RWPE1 (cell line): ENCODE measurements around the gene SFMBT2.

ENCODE experiments used
- CTCF ChIA-PET: fragments of 350-600 bp; sonication (Branson Sonifier 250); formaldehyde crosslinking; extraction: SDS; loops from one replicate; lab custom pipeline; 2021; lab: Yijun Ruan, JAX
- POLR2A ChIA-PET: fragments of 400-600 bp; formaldehyde crosslinking; extraction: SDS; loops from one replicate; lab custom pipeline; 2020; ENCODE audit warnings: antibody characterized with exemption; ENCODE audit not compliant: low non-redundant PET; lab: Yijun Ruan, JAX
- DNase-seq: peaks from one replicate; pipeline ENCODE4 v3.0.0; 2012; ENCODE audit warnings: low spot score
- H3K27ac ChIP-seq: fragments of 450-650 bp; 2 replicates; pipeline ENCODE4 v1.5.1; 2017
- TF ChIP-seq, protein P1 (sequence below): fragments of 450-650 bp; conservative IDR thresholded peaks from 2 replicates; pipeline ENCODE4 v1.5.1; 2017; ENCODE audit warnings: low read depth, mild to moderate bottlenecking

SFMBT2 gene

GRCh38 chr10:7419998-7420397, 9.2 kb upstream of the SFMBT2 start:
- CTCF ChIA-PET: no interaction called here
- POLR2A ChIA-PET: no interaction called here
- H3K27ac ChIP-seq: no peak overlapping the region
- DNase-seq: no peak
- TF ChIP-seq, protein P1, sequence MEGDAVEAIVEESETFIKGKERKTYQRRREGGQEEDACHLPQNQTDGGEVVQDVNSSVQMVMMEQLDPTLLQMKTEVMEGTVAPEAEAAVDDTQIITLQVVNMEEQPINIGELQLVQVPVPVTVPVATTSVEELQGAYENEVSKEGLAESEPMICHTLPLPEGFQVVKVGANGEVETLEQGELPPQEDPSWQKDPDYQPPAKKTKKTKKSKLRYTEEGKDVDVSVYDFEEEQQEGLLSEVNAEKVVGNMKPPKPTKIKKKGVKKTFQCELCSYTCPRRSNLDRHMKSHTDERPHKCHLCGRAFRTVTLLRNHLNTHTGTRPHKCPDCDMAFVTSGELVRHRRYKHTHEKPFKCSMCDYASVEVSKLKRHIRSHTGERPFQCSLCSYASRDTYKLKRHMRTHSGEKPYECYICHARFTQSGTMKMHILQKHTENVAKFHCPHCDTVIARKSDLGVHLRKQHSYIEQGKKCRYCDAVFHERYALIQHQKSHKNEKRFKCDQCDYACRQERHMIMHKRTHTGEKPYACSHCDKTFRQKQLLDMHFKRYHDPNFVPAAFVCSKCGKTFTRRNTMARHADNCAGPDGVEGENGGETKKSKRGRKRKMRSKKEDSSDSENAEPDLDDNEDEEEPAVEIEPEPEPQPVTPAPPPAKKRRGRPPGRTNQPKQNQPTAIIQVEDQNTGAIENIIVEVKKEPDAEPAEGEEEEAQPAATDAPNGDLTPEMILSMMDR: no peak

GRCh38 chr10:7417807-7418206, 7.0 kb upstream of the SFMBT2 start:
- ChIA-PET POLR2A (no interaction called here), CTCF (interaction anchor here (0.6 kb wide), 1 partner anchor 398 kb away, joined by 3 read pairs; no protein-coding TSS in a partner anchor)
- TF ChIP-seq, protein P1: no peak
- DNase-seq: no peak
- H3K27ac ChIP-seq: no peak overlapping the region

DNA sequence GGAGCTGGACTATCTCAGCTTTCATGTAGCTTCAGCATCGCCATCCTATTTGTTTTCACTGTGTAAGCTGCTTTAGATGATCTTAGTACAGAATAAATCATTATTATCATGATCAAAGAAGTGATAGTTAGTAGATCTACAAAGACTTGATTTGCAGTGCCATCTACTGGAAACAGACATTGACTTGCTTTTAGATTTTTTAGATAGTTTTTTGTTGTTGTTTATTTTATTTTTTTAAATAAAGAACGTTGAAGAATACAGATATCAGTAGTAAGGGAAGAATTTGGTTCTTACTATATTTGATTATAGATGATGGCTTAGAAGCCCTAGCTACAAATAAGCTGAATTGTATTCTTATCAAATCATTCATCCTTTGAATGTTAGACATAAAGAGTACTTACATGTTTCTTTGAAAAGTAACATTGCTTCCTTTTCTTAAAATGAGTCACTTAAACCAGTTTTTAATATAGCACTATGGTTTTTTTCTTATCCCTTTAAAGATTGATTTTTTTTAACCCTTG, 6.3 kb upstream of the SFMBT2 start:
- H3K27ac ChIP-seq: no peak overlapping the region
- TF ChIP-seq, protein P1: peak; percentile 64
- ChIA-PET POLR2A (no interaction called here), CTCF (interaction anchor here (0.6 to 1.6 kb wide), 4 partner anchors 28 to 497 kb away, joined by 3 to 6 read pairs (median 3); no protein-coding TSS in a partner anchor)
- DNase-seq: no peak

GRCh38 chr10:7414766-7415165, 3.9 kb upstream of the SFMBT2 start:
- H3K27ac ChIP-seq: no peak overlapping the region
- CTCF ChIA-PET: no interaction called here
- no peak for DNase-seq
- POLR2A ChIA-PET: no interaction called here
- TF ChIP-seq, protein P1: no peak

DNA sequence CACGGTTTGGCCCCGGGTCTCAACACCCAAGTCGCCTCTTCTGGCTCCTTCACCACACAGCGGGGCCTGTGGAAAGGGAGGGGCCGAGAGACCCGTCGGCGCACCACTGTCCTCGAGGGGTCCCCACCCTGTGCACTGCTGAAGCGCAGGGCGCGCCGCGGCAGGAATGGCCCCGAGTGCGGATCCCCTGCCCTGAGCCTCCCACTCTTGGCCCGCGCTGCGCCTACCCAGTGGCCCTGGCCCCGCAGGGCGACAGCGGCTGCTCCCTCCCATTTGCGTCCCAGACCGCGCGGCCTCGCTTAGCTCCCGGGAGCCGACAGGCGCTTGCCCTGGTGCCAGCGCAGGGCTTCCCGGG, 2.1 kb upstream of the SFMBT2 start:
- ChIA-PET POLR2A (no interaction called here), CTCF (no interaction called here)
- TF ChIP-seq, protein P1: no peak
- no peak overlapping the region for H3K27ac ChIP-seq
- DNase-seq: no peak

- DNase-seq: no peak
- TF ChIP-seq, protein P1: no peak
- POLR2A ChIA-PET: no interaction called here
- CTCF ChIA-PET: interaction anchor here (0.5 to 1.2 kb wide), 4 partner anchors 32 to 744 kb away, joined by 3 to 6 read pairs (median 4); no protein-coding TSS in a partner anchor
- no peak overlapping the region for H3K27ac ChIP-seq
Measured at GRCh38 chr10:7412237-7412927, 1.5 kb upstream of the SFMBT2 start.
